CD4-positive, alpha-beta T cell (primary cell): Measurements from ENCODE around the gene KIF14. TPM values are rescaled to one million over a fixed set of nuclear protein-coding genes. Genes with fewer than 3 reads are reported as not detected.

Source experiments
- ATAC-seq: fragments of 200-7000 bp; cut with Tn5 transposase; one replicate; pipeline ENCODE4 v1.10.0; 2022; ENCODE audit warnings: mild to moderate bottlenecking; ENCODE audit not compliant: poor library complexity
- CTCF ChIA-PET: fragments of 350-600 bp; sonication (Branson Sonifier 250); formaldehyde crosslinking; loops from one replicate; lab custom pipeline; 2021; ENCODE audit warnings: antibody characterized with exemption, inconsistent platforms; lab: Charles Lee
- POLR2A ChIA-PET: fragments of 350-600 bp; sonication (Branson Sonifier 250); formaldehyde crosslinking; loops from one replicate; lab custom pipeline; 2021; ENCODE audit warnings: antibody characterized with exemption, inconsistent platforms; lab: Charles Lee
- DNase-seq, 14 experiments: peaks; one replicate each; pipeline ENCODE4 v3.0.0-alpha.2; 2013 to 2020; ENCODE audit warnings: mixed read lengths in 2 of 14
- H3K27ac ChIP-seq, 2 donors: one replicate each; pipeline versions ENCODE4 v1.5.1 to v1.7.0; 2013; ENCODE audit warnings: low read length in 2 of 2, low read depth in 1 of 2, mild to moderate bottlenecking in 1 of 2
- H3K27me3 ChIP-seq, 2 experiments: 1 replicate in 1 of 2; 2 replicates in 1 of 2; pipeline versions ENCODE4 v1.6.1 to v1.7.0; 2013; ENCODE audit warnings: low read length in 2 of 2, control low read depth in 1 of 2, mild to moderate bottlenecking in 1 of 2, moderate library complexity in 1 of 2; ENCODE audit not compliant: insufficient read depth in 2 of 2, control insufficient read depth in 1 of 2
- H3K36me3 ChIP-seq: one replicate; pipeline ENCODE4 v1.6.1; 2013; ENCODE audit warnings: low read length, control low read depth; ENCODE audit not compliant: insufficient read depth
- H3K4me1 ChIP-seq: one replicate; pipeline ENCODE4 v1.6.1; 2013; ENCODE audit warnings: low read length, control low read depth; ENCODE audit not compliant: insufficient read depth
- H3K4me3 ChIP-seq: one replicate; pipeline ENCODE4 v1.5.1; 2013; ENCODE audit warnings: mild to moderate bottlenecking, low read length, moderate library complexity
- H3K9me3 ChIP-seq, 2 experiments: 1 replicate in 1 of 2; 2 replicates in 1 of 2; pipeline versions ENCODE4 v1.6.1 to v1.7.0; 2013; ENCODE audit warnings: low read length in 2 of 2, mild to moderate bottlenecking in 2 of 2, control low read depth in 1 of 2, moderate library complexity in 1 of 2; ENCODE audit not compliant: control insufficient read depth in 1 of 2, insufficient read depth in 1 of 2
- H3K27ac Mint-ChIP-seq: one replicate; pipeline ENCODE4 v1.8.0; 2020; ENCODE audit warnings: mixed read lengths
- H3K27me3 Mint-ChIP-seq: one replicate; pipeline ENCODE4 v1.8.0; 2021; ENCODE audit warnings: mixed read lengths
- H3K36me3 Mint-ChIP-seq: one replicate; pipeline ENCODE4 v1.8.0; 2021; ENCODE audit warnings: low read depth, mixed read lengths
- H3K4me1 Mint-ChIP-seq: one replicate; pipeline ENCODE4 v1.8.0; 2021; ENCODE audit warnings: low read depth, mixed read lengths
- H3K4me3 Mint-ChIP-seq: one replicate; pipeline ENCODE4 v1.8.0; 2020; ENCODE audit warnings: mild to moderate bottlenecking, mixed read lengths
- H3K9me3 Mint-ChIP-seq: one replicate; pipeline ENCODE4 v1.8.0; 2020; ENCODE audit warnings: mixed read lengths
- intact Hi-C, 2 experiments: fragments of 100-400 bp; cut with DNase I in 1 of 2; cut with micrococcal nuclease in 1 of 2; formaldehyde crosslinking; loops; one replicate each; pipeline versions ENCODE4 v1.15.1 to v1.9.0; 2023 to 2025; cut with DNase I, micrococcal nuclease
- total RNA-seq, 174 experiments: library from RNA in 2 of 174; stranded (reverse) in 2 of 174; gene quantifications; one replicate each; pipeline ENCODE4 v1.2.3 and lab custom pipeline; 2021 to 2026
- TF ChIP-seq, protein P1 (sequence below): fragments of 200-600 bp; IDR thresholded peaks from one replicate; pipeline ENCODE4 v1.8.0; 2022; ENCODE audit warnings: antibody characterized with exemption, mild to moderate bottlenecking

Gene KIF14
- total RNA-seq, 2 experiments from 2014 or later: 0.11 TPM

DNA sequence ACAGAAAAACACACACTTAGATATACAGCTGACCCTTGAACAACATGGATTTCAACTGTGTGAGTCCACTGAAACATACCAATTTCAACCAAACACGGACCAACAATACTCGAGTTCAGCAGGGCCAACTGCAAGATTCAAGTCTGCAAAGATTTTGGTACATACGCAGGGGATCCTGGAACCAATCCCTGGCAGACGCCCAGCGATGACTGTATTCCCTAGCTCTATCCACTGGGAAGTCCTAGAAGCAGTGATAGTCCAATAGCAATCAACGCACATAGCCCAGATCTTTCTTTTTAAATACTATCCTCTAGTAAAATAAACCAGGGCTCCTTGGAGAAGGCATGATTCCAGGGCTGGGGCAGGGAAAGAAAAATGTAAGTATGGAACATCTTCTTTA is 40.2 kb upstream of the KIF14 start:
- ChIA-PET CTCF (no interaction called here), POLR2A (no interaction called here)
- DNase-seq (no peak), ATAC-seq (no peak)
- Histone ChIP-seq H3K4me1 (no peaks in the 10 kb centered on the region), H3K4me3 (no peak overlapping the region), H3K27me3 (no peaks in the 10 kb centered on the region), H3K9me3 (no peaks in the 10 kb centered on the region), H3K27ac (no peak overlapping the region), H3K36me3 (peaks cover 63% of the 10 kb centered on the region)
- Mint-ChIP-seq H3K36me3 (peaks cover 92% of the 10 kb centered on the region), H3K4me3 (no peak overlapping the region), H3K27me3 (no peaks in the 10 kb centered on the region), H3K4me1 (peaks cover 39% of the 10 kb centered on the region), H3K9me3 (no peaks in the 10 kb centered on the region), H3K27ac (no peak overlapping the region)
- intact Hi-C loops: loop anchor here in 1 of 2 experiments (10.0 kb wide), 1 partner anchor 246 kb away; the partner anchor contains the start of gene ZNF281
- TF ChIP-seq, protein P1, sequence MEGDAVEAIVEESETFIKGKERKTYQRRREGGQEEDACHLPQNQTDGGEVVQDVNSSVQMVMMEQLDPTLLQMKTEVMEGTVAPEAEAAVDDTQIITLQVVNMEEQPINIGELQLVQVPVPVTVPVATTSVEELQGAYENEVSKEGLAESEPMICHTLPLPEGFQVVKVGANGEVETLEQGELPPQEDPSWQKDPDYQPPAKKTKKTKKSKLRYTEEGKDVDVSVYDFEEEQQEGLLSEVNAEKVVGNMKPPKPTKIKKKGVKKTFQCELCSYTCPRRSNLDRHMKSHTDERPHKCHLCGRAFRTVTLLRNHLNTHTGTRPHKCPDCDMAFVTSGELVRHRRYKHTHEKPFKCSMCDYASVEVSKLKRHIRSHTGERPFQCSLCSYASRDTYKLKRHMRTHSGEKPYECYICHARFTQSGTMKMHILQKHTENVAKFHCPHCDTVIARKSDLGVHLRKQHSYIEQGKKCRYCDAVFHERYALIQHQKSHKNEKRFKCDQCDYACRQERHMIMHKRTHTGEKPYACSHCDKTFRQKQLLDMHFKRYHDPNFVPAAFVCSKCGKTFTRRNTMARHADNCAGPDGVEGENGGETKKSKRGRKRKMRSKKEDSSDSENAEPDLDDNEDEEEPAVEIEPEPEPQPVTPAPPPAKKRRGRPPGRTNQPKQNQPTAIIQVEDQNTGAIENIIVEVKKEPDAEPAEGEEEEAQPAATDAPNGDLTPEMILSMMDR: no peak

DNA sequence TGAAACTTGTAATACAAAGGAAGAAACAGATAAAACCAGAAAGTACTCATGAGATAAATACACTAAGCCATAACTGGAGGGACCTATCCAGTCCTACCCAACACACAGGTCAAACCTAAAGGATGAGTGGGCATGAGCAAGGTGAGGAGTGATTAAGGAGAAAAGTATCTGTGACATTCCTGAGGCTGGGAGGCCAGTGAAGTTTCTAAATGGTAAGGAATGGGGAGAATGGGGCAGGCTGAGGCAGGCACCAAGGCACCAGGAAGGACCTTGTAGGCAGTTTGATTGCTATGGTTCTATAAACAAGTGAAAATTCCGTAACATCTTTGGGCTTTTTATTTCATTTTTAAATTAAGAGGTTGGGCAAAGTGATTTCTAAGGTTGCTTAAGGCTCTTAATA is 38.7 kb upstream of the KIF14 start:
- Mint-ChIP-seq H3K27me3 (no peaks in the 10 kb centered on the region), H3K4me1 (peaks cover 37% of the 10 kb centered on the region), H3K36me3 (peaks cover 92% of the 10 kb centered on the region), H3K27ac (peak overlapping the region; percentile 12), H3K4me3 (no peak overlapping the region), H3K9me3 (no peaks in the 10 kb centered on the region)
- intact Hi-C loops: no loop called here
- Histone ChIP-seq H3K9me3 (no peaks in the 10 kb centered on the region), H3K36me3 (peaks cover 68% of the 10 kb centered on the region), H3K27me3 (no peaks in the 10 kb centered on the region), H3K4me1 (no peaks in the 10 kb centered on the region), H3K27ac (no peak overlapping the region), H3K4me3 (no peak overlapping the region)
- no peak for DNase-seq
- no peak for ATAC-seq
- ChIA-PET POLR2A (no interaction called here), CTCF (no interaction called here)
- TF ChIP-seq, protein P1: no peak

DNA sequence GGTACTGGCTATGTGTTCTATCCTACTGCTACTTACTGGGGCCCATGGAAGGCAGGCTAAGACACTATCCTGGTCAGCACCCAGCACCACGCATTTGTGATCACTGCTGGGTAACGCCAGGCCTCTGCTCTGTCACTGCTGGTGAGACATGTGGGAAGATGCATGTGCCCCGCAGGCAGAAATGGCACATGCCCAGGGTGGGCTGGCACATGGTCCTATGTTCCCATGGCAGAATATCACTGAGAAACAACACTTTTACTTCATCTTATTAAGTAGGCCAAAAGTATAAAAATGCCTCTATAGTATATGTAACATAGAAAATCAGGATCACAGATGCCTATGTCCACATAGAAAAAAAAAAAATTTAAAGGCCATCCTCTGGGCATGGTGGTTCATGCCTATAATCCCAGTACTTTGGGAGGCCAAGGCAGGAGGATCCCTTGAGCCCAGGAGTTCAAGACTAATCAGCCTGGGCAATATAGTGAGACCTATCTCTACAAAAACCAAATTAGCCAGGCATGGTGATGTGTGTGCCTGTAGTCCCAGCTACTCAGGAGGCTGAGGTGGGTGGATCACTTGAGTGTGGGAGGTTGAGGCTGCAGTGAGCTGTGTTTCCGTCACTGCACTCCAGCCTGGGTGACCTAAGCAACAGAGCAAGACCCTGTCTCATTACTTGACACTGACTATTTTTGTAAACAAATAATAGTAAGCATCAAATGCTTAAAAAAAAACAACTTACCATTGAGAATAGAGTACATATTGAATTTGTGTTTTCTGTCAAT is 37.7 kb upstream of the KIF14 start:
- Mint-ChIP-seq H3K9me3 (no peaks in the 10 kb centered on the region), H3K4me1 (peaks cover 34% of the 10 kb centered on the region), H3K4me3 (no peak overlapping the region), H3K27ac (no peak overlapping the region), H3K36me3 (peaks cover 89% of the 10 kb centered on the region), H3K27me3 (no peaks in the 10 kb centered on the region)
- intact Hi-C loops: no loop called here
- H3K27me3 ChIP-seq: no peaks in the 10 kb centered on the region
- CTCF ChIA-PET: no interaction called here
- H3K36me3 ChIP-seq: peaks cover 71% of the 10 kb centered on the region
- H3K9me3 ChIP-seq: no peaks in the 10 kb centered on the region
- ATAC-seq (no peak), DNase-seq (no peak)
- H3K4me1 ChIP-seq: no peaks in the 10 kb centered on the region
- no peak overlapping the region for H3K27ac ChIP-seq
- TF ChIP-seq, protein P1: no peak
- POLR2A ChIA-PET: no interaction called here
- no peak overlapping the region for H3K4me3 ChIP-seq
